A549 (cell line): ENCODE results near the gene TMEM235.

Source experiments
- CBX2 ChIP-seq: fragments of 200-600 bp; sonication (generic); IDR thresholded peaks from 2 replicates; pipeline ENCODE4 v1.6.1; 2016; ENCODE audit warnings: low read depth, mild to moderate bottlenecking, borderline replicate concordance
- CTCF ChIP-seq: fragments of >200 bp; sonication (Bioruptor Twin); formaldehyde crosslinking; IDR thresholded peaks from 3 replicates; pipeline ENCODE4 v1.5.1; 2016
- ELK1 ChIP-seq: fragments of 150-350 bp; IDR thresholded peaks from 2 replicates; pipeline ENCODE4 v1.6.1; 2014; ENCODE audit warnings: low read depth, mild to moderate bottlenecking, low read length
- JUN ChIP-seq, 2 experiments: fragments of >200 bp; sonication (Bioruptor Twin); formaldehyde crosslinking; IDR thresholded peaks; 2 replicates in 1 of 2; 3 replicates in 1 of 2; pipeline ENCODE4 v1.6.1; 2016 to 2017
- KDM5A ChIP-seq: fragments of 200-600 bp; sonication (generic); IDR thresholded peaks from 2 replicates; pipeline ENCODE4 v1.6.1; 2016; ENCODE audit warnings: antibody characterized with exemption, mild to moderate bottlenecking
- POLR2A ChIP-seq: IDR thresholded peaks from 2 replicates; pipeline ENCODE4 v1.6.1; 2012; ENCODE audit warnings: mild to moderate bottlenecking, low read length
- RFX5 ChIP-seq: fragments of 450-650 bp; IDR thresholded peaks from 2 replicates; pipeline ENCODE4 v1.7.1; 2014; ENCODE audit warnings: antibody characterized with exemption, mild to moderate bottlenecking, moderate library complexity
- SMC3 ChIP-seq: fragments of >200 bp; sonication (Bioruptor Twin); formaldehyde crosslinking; IDR thresholded peaks from 3 replicates; pipeline ENCODE4 v1.6.1; 2018; ENCODE audit warnings: inconsistent platforms
- SREBF2 ChIP-seq: fragments of 450-650 bp; IDR thresholded peaks from 2 replicates; pipeline ENCODE4 v1.6.1; 2014; ENCODE audit warnings: mild to moderate bottlenecking, moderate library complexity

- TF ChIP-seq SREBF2 (no peak), CTCF (no peak), POLR2A (no peak), ELK1 (no peak), JUN (IDR thresholded peaks at IDR 0.05) (no peak), SMC3 (no peak), KDM5A (no peak), RFX5 (no peak), CBX2 (no peak)
These were observed 24.7 kb downstream of the TMEM235 start for GRCh38 chr17:78255953-78256706.
